ENCODE measurements around the gene DIDO1. TPM values are rescaled to one million over a fixed set of nuclear protein-coding genes. Genes with fewer than 3 reads are reported as not detected.

The DIDO1 gene
- total RNA-seq, 3 donors from 2014 or later (not counting 1 experiment from before 2014, with no cell fraction given) = 79.5 to 116 (median 83.4) TPM

- H3K4me1 ChIP-seq (ENCODE audit: control insufficient read depth, insufficient read depth, low read length) = peaks cover 21% of the 10 kb centered on the region
- no peak overlapping the region for H3K4me3 ChIP-seq (ENCODE audit: low read length)
- no peak for TF ChIP-seq CTCF (IDR thresholded peaks at IDR 0.05)
- no peaks in the 10 kb centered on the region for H3K27me3 ChIP-seq (ENCODE audit: control insufficient read depth, insufficient read depth, low read length)
- Mint-ChIP-seq H3K27me3 (ENCODE audit: low read depth in 2 of 2) (no peaks in the 10 kb centered on the region), H3K4me1 (peaks cover 0 to 10% of the 10 kb centered on the region in 2 donors), H3K36me3 (no peaks in the 10 kb centered on the region), H3K27ac (no peak overlapping the region), H3K4me3 (no peak overlapping the region), H3K9me3 (no peaks in the 10 kb centered on the region)
- H3K36me3 ChIP-seq (ENCODE audit: control insufficient read depth, insufficient read depth, low read length) = no peaks in the 10 kb centered on the region
- DNase-seq = no peak
- intact Hi-C loops (cut with micrococcal nuclease) = no loop called here
- no peaks in the 10 kb centered on the region for H3K9me3 ChIP-seq (ENCODE audit: control insufficient read depth, insufficient read depth, low read length)
- no peak overlapping the region for H3K27ac ChIP-seq (ENCODE audit: low read length)
- no peak for ATAC-seq
- WGBS (ENCODE audit: insufficient coverage) = 89% methylated on average over 8 of the region's 8 CpGs
Observed at GRCh38 chr20:62839261-62839660, 87.0 kb downstream of the DIDO1 start.

DNA sequence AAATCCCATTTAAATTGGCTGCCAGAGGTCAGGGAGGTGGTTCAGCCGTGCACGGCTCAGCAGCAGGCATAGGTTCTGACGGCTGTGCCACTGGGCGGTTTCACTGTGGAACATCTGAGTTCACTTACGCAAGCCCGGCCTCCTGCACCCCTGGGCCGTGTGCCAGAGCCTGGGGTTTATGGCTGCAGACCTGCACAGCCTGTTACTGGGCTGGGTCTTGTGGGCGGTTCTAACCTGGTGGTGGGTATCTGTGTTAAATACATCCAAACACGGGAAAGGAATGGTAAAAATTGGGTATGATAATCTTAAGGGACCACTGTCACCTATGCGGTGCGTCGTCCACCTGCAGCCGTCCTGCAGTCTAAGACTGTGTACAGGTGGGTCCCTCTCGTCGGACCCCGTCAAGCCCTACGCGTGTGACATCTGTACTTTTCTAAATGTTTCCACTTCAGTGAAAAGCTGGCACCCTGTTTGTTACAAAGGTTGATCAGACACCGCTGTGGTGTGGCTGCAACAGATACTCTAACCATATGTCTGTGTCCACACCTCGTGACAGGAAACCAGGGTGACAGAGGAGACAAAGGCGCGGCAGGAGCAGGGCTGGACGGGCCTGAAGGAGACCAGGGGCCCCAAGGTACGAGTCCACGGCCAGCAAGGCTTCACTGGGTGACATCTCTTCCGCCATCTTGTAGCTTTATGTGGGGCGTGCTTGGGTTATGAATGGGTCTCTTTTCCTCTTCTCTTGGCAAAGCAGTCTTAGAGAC is 88.0 kb downstream of the DIDO1 start:
- Mint-ChIP-seq H3K4me1 (peaks cover 0 to 10% of the 10 kb centered on the region in 2 donors), H3K4me3 (no peak overlapping the region), H3K36me3 (no peaks in the 10 kb centered on the region), H3K27ac (peak overlapping the region in 1 of 2 donors; percentile 24), H3K9me3 (no peaks in the 10 kb centered on the region), H3K27me3 (ENCODE audit: low read depth in 2 of 2) (no peaks in the 10 kb centered on the region)
- H3K27me3 ChIP-seq (ENCODE audit: control insufficient read depth, insufficient read depth, low read length) = no peaks in the 10 kb centered on the region
- H3K4me1 ChIP-seq (ENCODE audit: control insufficient read depth, insufficient read depth, low read length) = peaks cover 21% of the 10 kb centered on the region
- intact Hi-C loops (cut with micrococcal nuclease) = no loop called here
- no peaks in the 10 kb centered on the region for H3K9me3 ChIP-seq (ENCODE audit: control insufficient read depth, insufficient read depth, low read length)
- no peaks in the 10 kb centered on the region for H3K36me3 ChIP-seq (ENCODE audit: control insufficient read depth, insufficient read depth, low read length)
- no peak for DNase-seq
- no peak overlapping the region for H3K4me3 ChIP-seq (ENCODE audit: low read length)
- ATAC-seq = peak; percentile 48 to 81 (median 80)
- TF ChIP-seq CTCF (IDR thresholded peaks at IDR 0.05) = no peak
- peak overlapping the region; percentile 38 for H3K27ac ChIP-seq (ENCODE audit: low read length)
- 63% methylated on average over 27 of the region's 27 CpGs for WGBS (ENCODE audit: insufficient coverage)

DNA sequence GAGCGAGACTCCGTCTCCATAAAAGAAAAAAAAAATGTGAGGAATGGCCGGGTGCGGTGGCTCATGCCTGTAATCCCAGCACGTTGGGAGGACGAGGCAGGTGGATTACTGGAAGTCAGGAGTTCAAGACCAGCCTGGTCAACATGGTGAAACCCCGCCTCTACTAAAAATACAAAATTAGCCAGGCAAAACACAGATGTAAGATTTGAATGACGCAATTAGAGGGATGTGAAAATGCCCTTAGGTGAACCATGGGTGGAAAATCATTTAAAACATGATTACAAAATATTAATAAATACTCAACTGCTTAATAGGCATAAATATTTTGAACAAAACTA is 88.5 kb downstream of the DIDO1 start:
- no peaks in the 10 kb centered on the region for H3K36me3 ChIP-seq (ENCODE audit: control insufficient read depth, insufficient read depth, low read length)
- no peaks in the 10 kb centered on the region for H3K9me3 ChIP-seq (ENCODE audit: control insufficient read depth, insufficient read depth, low read length)
- no peaks in the 10 kb centered on the region for H3K27me3 Mint-ChIP-seq (ENCODE audit: low read depth in 2 of 2)
- DNase-seq (no peak), ATAC-seq (no peak)
- peaks cover 24% of the 10 kb centered on the region for H3K4me1 ChIP-seq (ENCODE audit: control insufficient read depth, insufficient read depth, low read length)
- no peaks in the 10 kb centered on the region for H3K9me3 Mint-ChIP-seq
- 89% methylated on average over 6 of the region's 8 CpGs for WGBS (ENCODE audit: insufficient coverage)
- H3K27ac Mint-ChIP-seq = peak overlapping the region in 1 of 2 donors; percentile 24
- H3K27ac ChIP-seq (ENCODE audit: low read length) = peak overlapping the region; percentile 38
- no peaks in the 10 kb centered on the region for H3K36me3 Mint-ChIP-seq
- no peak for TF ChIP-seq CTCF (IDR thresholded peaks at IDR 0.05)
- H3K4me3 ChIP-seq (ENCODE audit: low read length) = no peak overlapping the region
- H3K27me3 ChIP-seq (ENCODE audit: control insufficient read depth, insufficient read depth, low read length) = no peaks in the 10 kb centered on the region
- H3K4me1 Mint-ChIP-seq = peaks cover 0 to 10% of the 10 kb centered on the region in 2 donors
- intact Hi-C loops (cut with micrococcal nuclease) = no loop called here
- no peak overlapping the region for H3K4me3 Mint-ChIP-seq
